ENCODE data around the gene PRICKLE3.

DNA sequence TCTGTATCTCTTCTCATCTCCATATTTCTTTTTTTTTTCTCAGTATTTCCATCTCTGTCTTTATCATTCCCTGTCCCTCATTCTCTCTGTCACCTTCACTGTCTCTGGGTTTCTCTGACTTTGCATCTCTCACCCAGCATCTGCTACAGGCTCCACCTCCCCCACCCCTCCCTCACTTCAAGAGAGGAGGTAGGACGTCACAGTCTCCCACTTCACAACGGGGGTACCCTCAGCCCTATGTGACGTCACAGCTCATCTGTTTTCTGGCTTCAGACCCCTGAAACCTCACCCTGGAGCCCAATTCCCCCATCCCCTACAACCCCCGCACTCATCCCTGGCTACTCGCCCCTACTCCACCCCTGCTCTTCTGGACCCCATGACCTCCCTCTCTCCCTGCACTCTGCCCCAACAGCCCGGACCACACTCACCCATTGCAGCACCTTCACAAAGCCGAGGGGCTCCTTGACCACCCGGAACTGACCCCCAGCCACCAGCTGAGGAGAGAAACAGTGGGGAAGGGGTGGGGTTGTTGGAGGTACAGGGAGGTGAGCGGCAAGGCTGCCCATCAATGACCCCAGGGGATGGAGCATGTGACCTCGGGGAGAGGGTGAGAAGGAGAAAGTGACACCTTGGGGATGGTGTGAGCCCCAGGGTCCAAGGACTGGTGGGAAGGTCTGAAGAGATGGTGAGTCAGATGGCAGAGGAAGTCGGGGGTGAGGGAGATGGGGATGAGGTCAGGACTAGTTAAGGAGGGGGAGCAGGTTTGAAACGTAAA is 12.6 kb upstream of the PRICKLE3 start:
- TF ChIP-seq, protein P1, sequence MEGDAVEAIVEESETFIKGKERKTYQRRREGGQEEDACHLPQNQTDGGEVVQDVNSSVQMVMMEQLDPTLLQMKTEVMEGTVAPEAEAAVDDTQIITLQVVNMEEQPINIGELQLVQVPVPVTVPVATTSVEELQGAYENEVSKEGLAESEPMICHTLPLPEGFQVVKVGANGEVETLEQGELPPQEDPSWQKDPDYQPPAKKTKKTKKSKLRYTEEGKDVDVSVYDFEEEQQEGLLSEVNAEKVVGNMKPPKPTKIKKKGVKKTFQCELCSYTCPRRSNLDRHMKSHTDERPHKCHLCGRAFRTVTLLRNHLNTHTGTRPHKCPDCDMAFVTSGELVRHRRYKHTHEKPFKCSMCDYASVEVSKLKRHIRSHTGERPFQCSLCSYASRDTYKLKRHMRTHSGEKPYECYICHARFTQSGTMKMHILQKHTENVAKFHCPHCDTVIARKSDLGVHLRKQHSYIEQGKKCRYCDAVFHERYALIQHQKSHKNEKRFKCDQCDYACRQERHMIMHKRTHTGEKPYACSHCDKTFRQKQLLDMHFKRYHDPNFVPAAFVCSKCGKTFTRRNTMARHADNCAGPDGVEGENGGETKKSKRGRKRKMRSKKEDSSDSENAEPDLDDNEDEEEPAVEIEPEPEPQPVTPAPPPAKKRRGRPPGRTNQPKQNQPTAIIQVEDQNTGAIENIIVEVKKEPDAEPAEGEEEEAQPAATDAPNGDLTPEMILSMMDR (IDR thresholded peaks at IDR 0.05) = no peak
- no peak for TF ChIP-seq POLR2A (IDR thresholded peaks at IDR 0.05)
